Astrocyte (in vitro differentiated cells and primary cell): Measurements from ENCODE around the gene MAPKBP1. TPM values are rescaled to one million over a fixed set of nuclear protein-coding genes. Genes with fewer than 3 reads are reported as not detected.
A peak's percentile ranks its signal among the peaks of the same experiment; 100 is the strongest.

Source experiments
- DNase-seq: peaks from one replicate; pipeline ENCODE4 v3.0.0-alpha.2; 2010; ENCODE audit warnings: low read depth
- FAIRE-seq: peaks from 2 replicates; lab custom pipeline; 2011; peaks lifted over from hg19 to GRCh38; lab: Jason Lieb, UNC
- H2AFZ ChIP-seq: 2 replicates; pipeline ENCODE4 v1.6.0; 2012; ENCODE audit warnings: low read depth, low read length, inconsistent platforms
- H3K27ac ChIP-seq: 2 replicates; pipeline ENCODE4 v1.5.1; 2011; ENCODE audit warnings: low read depth, low read length, inconsistent platforms
- H3K27me3 ChIP-seq: 2 replicates; pipeline ENCODE4 v1.6.0; 2011; ENCODE audit warnings: low read length, inconsistent platforms; ENCODE audit not compliant: insufficient read depth
- H3K36me3 ChIP-seq: 2 replicates; pipeline ENCODE4 v1.5.1; 2011; ENCODE audit warnings: low read length, inconsistent platforms; ENCODE audit not compliant: insufficient read depth
- H3K4me1 ChIP-seq: 2 replicates; pipeline ENCODE4 v1.5.1; 2011; ENCODE audit warnings: low read length, inconsistent platforms; ENCODE audit not compliant: insufficient read depth
- H3K4me2 ChIP-seq: 2 replicates; pipeline ENCODE4 v1.6.0; 2012; ENCODE audit warnings: low read length, inconsistent platforms
- H3K4me3 ChIP-seq: 2 replicates; pipeline ENCODE4 v1.5.1; 2011; ENCODE audit warnings: low read depth, mild to moderate bottlenecking, low read length, inconsistent platforms; ENCODE audit not compliant: insufficient read depth
- H3K79me2 ChIP-seq: 2 replicates; pipeline ENCODE4 v1.6.0; 2012; ENCODE audit warnings: mild to moderate bottlenecking, low read length, inconsistent platforms; ENCODE audit not compliant: insufficient read depth
- H3K9ac ChIP-seq: 2 replicates; pipeline ENCODE4 v1.6.0; 2012; ENCODE audit warnings: mild to moderate bottlenecking, low read length, inconsistent platforms
- H3K9me3 ChIP-seq: 2 replicates; pipeline ENCODE4 v1.5.1; 2012; ENCODE audit warnings: low read depth, mild to moderate bottlenecking, low read length, inconsistent platforms; ENCODE audit not compliant: insufficient read depth
- H4K20me1 ChIP-seq: 2 replicates; pipeline ENCODE4 v1.6.0; 2012; ENCODE audit warnings: low read length, inconsistent platforms; ENCODE audit not compliant: insufficient read depth
- H3K27ac Mint-ChIP-seq: one replicate; pipeline ENCODE4 v1.8.0; 2021; ENCODE audit warnings: mild to moderate bottlenecking, mixed read lengths; ENCODE audit not compliant: unreplicated experiment
- H3K27me3 Mint-ChIP-seq: one replicate; pipeline ENCODE4 v1.8.0; 2021; ENCODE audit warnings: low read depth, mixed read lengths; ENCODE audit not compliant: unreplicated experiment
- H3K36me3 Mint-ChIP-seq: one replicate; pipeline ENCODE4 v1.8.0; 2021; ENCODE audit warnings: low read depth, mixed read lengths; ENCODE audit not compliant: unreplicated experiment
- H3K4me1 Mint-ChIP-seq: one replicate; pipeline ENCODE4 v1.8.0; 2021; ENCODE audit warnings: low read depth, mixed read lengths; ENCODE audit not compliant: unreplicated experiment
- H3K4me3 Mint-ChIP-seq: one replicate; pipeline ENCODE4 v1.8.0; 2021; ENCODE audit warnings: mild to moderate bottlenecking, moderate library complexity, mixed read lengths; ENCODE audit not compliant: unreplicated experiment
- H3K9me3 Mint-ChIP-seq: one replicate; pipeline ENCODE4 v1.8.0; 2021; ENCODE audit warnings: mild to moderate bottlenecking, mixed read lengths; ENCODE audit not compliant: unreplicated experiment
- EZH2 ChIP-seq: IDR thresholded peaks from 2 replicates; pipeline ENCODE4 v1.6.1; 2012; ENCODE audit warnings: mild to moderate bottlenecking, low read length, inconsistent platforms; ENCODE audit not compliant: insufficient read depth
- total RNA-seq: library from RNA; stranded (reverse); gene quantifications from 2 replicates; pipeline ENCODE4 v1.2.1, GENCODE V29; 2021
- TF ChIP-seq, protein P1 (sequence below): IDR thresholded peaks from 2 replicates; pipeline ENCODE4 v1.5.1; 2011; ENCODE audit warnings: low read depth, mild to moderate bottlenecking, inconsistent platforms, low read length, moderate library complexity; ENCODE audit not compliant: insufficient read depth

MAPKBP1 gene
- total RNA-seq, 1 donor from 2014 or later = 30.8 TPM

GRCh38 chr15:41730543-41730942 lies 43.7 kb upstream of the MAPKBP1 start:
- no peak for FAIRE-seq
- no peak overlapping the region for H3K4me3 ChIP-seq
- H3K4me3 Mint-ChIP-seq = no peak overlapping the region
- no peak overlapping the region for H3K27ac ChIP-seq
- peaks cover 5% of the 10 kb centered on the region for H3K79me2 ChIP-seq
- peaks cover 10% of the 10 kb centered on the region for H3K4me1 Mint-ChIP-seq
- H3K27me3 Mint-ChIP-seq = no peaks in the 10 kb centered on the region
- peaks cover 13% of the 10 kb centered on the region for H4K20me1 ChIP-seq
- H3K4me2 ChIP-seq = no peak overlapping the region
- peaks cover 13% of the 10 kb centered on the region for H3K36me3 ChIP-seq
- H2AFZ ChIP-seq = no peak overlapping the region
- no peak for DNase-seq
- H3K9me3 Mint-ChIP-seq = no peaks in the 10 kb centered on the region
- H3K9ac ChIP-seq = no peak overlapping the region
- TF ChIP-seq, protein P1, sequence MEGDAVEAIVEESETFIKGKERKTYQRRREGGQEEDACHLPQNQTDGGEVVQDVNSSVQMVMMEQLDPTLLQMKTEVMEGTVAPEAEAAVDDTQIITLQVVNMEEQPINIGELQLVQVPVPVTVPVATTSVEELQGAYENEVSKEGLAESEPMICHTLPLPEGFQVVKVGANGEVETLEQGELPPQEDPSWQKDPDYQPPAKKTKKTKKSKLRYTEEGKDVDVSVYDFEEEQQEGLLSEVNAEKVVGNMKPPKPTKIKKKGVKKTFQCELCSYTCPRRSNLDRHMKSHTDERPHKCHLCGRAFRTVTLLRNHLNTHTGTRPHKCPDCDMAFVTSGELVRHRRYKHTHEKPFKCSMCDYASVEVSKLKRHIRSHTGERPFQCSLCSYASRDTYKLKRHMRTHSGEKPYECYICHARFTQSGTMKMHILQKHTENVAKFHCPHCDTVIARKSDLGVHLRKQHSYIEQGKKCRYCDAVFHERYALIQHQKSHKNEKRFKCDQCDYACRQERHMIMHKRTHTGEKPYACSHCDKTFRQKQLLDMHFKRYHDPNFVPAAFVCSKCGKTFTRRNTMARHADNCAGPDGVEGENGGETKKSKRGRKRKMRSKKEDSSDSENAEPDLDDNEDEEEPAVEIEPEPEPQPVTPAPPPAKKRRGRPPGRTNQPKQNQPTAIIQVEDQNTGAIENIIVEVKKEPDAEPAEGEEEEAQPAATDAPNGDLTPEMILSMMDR = no peak
- peaks cover 4% of the 10 kb centered on the region for H3K4me1 ChIP-seq
- H3K27me3 ChIP-seq = no peaks in the 10 kb centered on the region
- peaks cover 5% of the 10 kb centered on the region for H3K36me3 Mint-ChIP-seq
- no peaks in the 10 kb centered on the region for H3K9me3 ChIP-seq
- no peak overlapping the region for H3K27ac Mint-ChIP-seq

GRCh38 chr15:41732483-41732882 lies 41.8 kb upstream of the MAPKBP1 start:
- Mint-ChIP-seq H3K36me3 (peaks cover 11% of the 10 kb centered on the region), H3K27me3 (no peaks in the 10 kb centered on the region), H3K4me3 (no peak overlapping the region), H3K4me1 (peaks cover 8% of the 10 kb centered on the region), H3K27ac (no peak overlapping the region), H3K9me3 (no peaks in the 10 kb centered on the region)
- H3K27me3 ChIP-seq = no peaks in the 10 kb centered on the region
- H3K79me2 ChIP-seq = no peaks in the 10 kb centered on the region
- DNase-seq (no peak), FAIRE-seq (no peak)
- H3K9me3 ChIP-seq = no peaks in the 10 kb centered on the region
- no peak for TF ChIP-seq EZH2
- TF ChIP-seq, protein P1 = no peak
- no peak overlapping the region for H2AFZ ChIP-seq
- peaks cover 19% of the 10 kb centered on the region for H3K36me3 ChIP-seq
- H3K27ac ChIP-seq = no peak overlapping the region
- H3K9ac ChIP-seq = no peak overlapping the region
- H3K4me1 ChIP-seq = no peaks in the 10 kb centered on the region
- H4K20me1 ChIP-seq = no peaks in the 10 kb centered on the region
- H3K4me3 ChIP-seq = no peak overlapping the region
- H3K4me2 ChIP-seq = no peak overlapping the region

DNA sequence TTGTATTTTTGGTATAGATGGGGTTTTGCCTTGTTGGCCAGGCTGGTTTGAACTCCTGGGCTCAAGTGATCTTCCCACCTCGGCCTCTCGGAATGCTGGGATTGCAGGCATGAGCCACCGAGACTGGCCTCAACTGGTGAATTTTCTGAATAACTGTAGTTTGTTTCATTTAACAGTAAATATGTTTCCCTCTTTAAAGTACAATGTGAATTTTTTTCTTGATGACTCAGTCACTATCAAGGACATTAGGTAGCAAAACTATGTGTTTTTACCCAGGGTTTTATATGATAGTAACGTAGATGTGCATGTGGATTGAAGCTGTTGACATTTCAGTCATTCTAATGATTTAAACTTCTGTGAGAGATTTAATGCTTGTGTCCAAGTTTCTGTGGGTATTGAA lies 40.2 kb upstream of the MAPKBP1 start:
- H3K27me3 Mint-ChIP-seq = no peaks in the 10 kb centered on the region
- H3K9ac ChIP-seq = no peak overlapping the region
- peaks cover 5% of the 10 kb centered on the region for H3K4me1 Mint-ChIP-seq
- no peaks in the 10 kb centered on the region for H3K9me3 ChIP-seq
- no peaks in the 10 kb centered on the region for H3K27me3 ChIP-seq
- TF ChIP-seq EZH2 = no peak
- TF ChIP-seq, protein P1 = no peak
- no peak overlapping the region for H3K4me2 ChIP-seq
- FAIRE-seq (no peak), DNase-seq (peak; percentile 25)
- no peak overlapping the region for H2AFZ ChIP-seq
- no peak overlapping the region for H3K27ac ChIP-seq
- peaks cover 11% of the 10 kb centered on the region for H3K36me3 Mint-ChIP-seq
- no peaks in the 10 kb centered on the region for H3K79me2 ChIP-seq
- H3K4me3 Mint-ChIP-seq = no peak overlapping the region
- no peaks in the 10 kb centered on the region for H3K9me3 Mint-ChIP-seq
- no peaks in the 10 kb centered on the region for H4K20me1 ChIP-seq
- H3K4me3 ChIP-seq = no peak overlapping the region
- no peaks in the 10 kb centered on the region for H3K4me1 ChIP-seq
- no peak overlapping the region for H3K27ac Mint-ChIP-seq
- H3K36me3 ChIP-seq = peaks cover 19% of the 10 kb centered on the region
